Liver (tissue), 9 donors: ENCODE measurements around the gene PCYT2. TPM values are rescaled to one million over a fixed set of nuclear protein-coding genes. Genes with fewer than 3 reads are reported as not detected.
A peak's percentile ranks its signal among the peaks of the same experiment; 100 is the strongest.

Experiments
- DNase-seq: peaks from one replicate; pipeline ENCODE4 v3.0.0-alpha.2; 2017; ENCODE audit warnings: low spot score
- H3K27ac ChIP-seq, 2 donors: one replicate each; pipeline ENCODE4 v1.7.0; 2013; ENCODE audit warnings: inconsistent platforms in 2 of 2, low read length in 2 of 2, control low read depth in 1 of 2, low read depth in 1 of 2, mild to moderate bottlenecking in 1 of 2
- H3K27me3 ChIP-seq, 4 donors: one replicate each; pipeline versions ENCODE4 v1.6.1 to v1.7.0; 2013; ENCODE audit warnings: low read length in 3 of 4, inconsistent platforms in 1 of 4, mild to moderate bottlenecking in 1 of 4, moderate library complexity in 1 of 4; ENCODE audit not compliant: control insufficient read depth in 4 of 4, insufficient read depth in 4 of 4
- H3K36me3 ChIP-seq, 4 donors: one replicate each; pipeline versions ENCODE4 v1.6.1 to v1.7.0; 2013; ENCODE audit warnings: low read length in 3 of 4, mild to moderate bottlenecking in 3 of 4, low read depth in 1 of 4, moderate library complexity in 1 of 4; ENCODE audit not compliant: control insufficient read depth in 4 of 4, insufficient read depth in 3 of 4
- H3K4me1 ChIP-seq, 4 donors: one replicate each; pipeline versions ENCODE4 v1.6.1 to v1.7.0; 2013; ENCODE audit warnings: low read length in 3 of 4, mild to moderate bottlenecking in 3 of 4, moderate library complexity in 1 of 4; ENCODE audit not compliant: control insufficient read depth in 4 of 4, insufficient read depth in 4 of 4
- H3K4me3 ChIP-seq, 3 donors: one replicate each; pipeline versions ENCODE4 v1.6.1 to v1.7.0; 2013; ENCODE audit warnings: low read length in 3 of 3, control low read depth in 1 of 3, low read depth in 1 of 3, mild to moderate bottlenecking in 1 of 3
- H3K9ac ChIP-seq, 2 donors: one replicate each; pipeline ENCODE4 v1.7.0; 2013; ENCODE audit warnings: low read length in 2 of 2, mild to moderate bottlenecking in 2 of 2, moderate library complexity in 2 of 2, control low read depth in 1 of 2, low read depth in 1 of 2
- H3K9me3 ChIP-seq, 4 donors: one replicate each; pipeline versions ENCODE4 v1.6.1 to v1.7.0; 2013; ENCODE audit warnings: low read length in 3 of 4; ENCODE audit not compliant: control insufficient read depth in 4 of 4
- FOXA1 ChIP-seq: IDR thresholded peaks from 2 replicates; pipeline ENCODE4 v1.6.1; 2016; ENCODE audit warnings: antibody characterized with exemption
- NR2F2 ChIP-seq: IDR thresholded peaks from 2 replicates; pipeline ENCODE4 v1.6.1; 2016; ENCODE audit warnings: antibody characterized with exemption
- RXRA ChIP-seq, 2 donors: IDR thresholded peaks; 2 replicates each; pipeline ENCODE4 v1.6.1; 2017 to 2018; ENCODE audit warnings: antibody characterized with exemption in 2 of 2, mild to moderate bottlenecking in 1 of 2
- WGBS: extraction: QIAGEN DNeasy Blood & Tissue Kit; methylation state at CpG from one replicate; pipeline ENCODE4 v1.1.7; 2013; 5-methylcytosine and 5-hydroxymethylcytosine counted together
- polyA plus RNA-seq, 2 donors: library from polyadenylated mRNA; stranded (reverse) in 1 of 2; unstranded in 1 of 2; fragments of 200-250 nt in 1 of 2; fragments of >200 nt in 1 of 2; fragmentation: Nextera tagmentation in 1 of 2; extraction: Ambion mirVana in 1 of 2; gene quantifications; one replicate each; pipeline versions ENCODE4 v1.2.1 to v1.2.3, GENCODE V29; 2013 to 2015
- total RNA-seq, 2 donors: library from RNA; depleted of rRNA; stranded (reverse); fragments of >200 nt; gene quantifications; one replicate each; pipeline ENCODE4 v1.2.3, GENCODE V29; 2014
- TF ChIP-seq, protein P1 (sequence below): IDR thresholded peaks from 2 replicates; pipeline ENCODE4 v1.6.1; 2016; ENCODE audit warnings: antibody characterized with exemption, mild to moderate bottlenecking
- TF ChIP-seq, protein P2 (sequence below): fragments of 150-350 bp; IDR thresholded peaks from 2 replicates; pipeline ENCODE4 v1.5.1; 2017; ENCODE audit warnings: improper control_type of control experiment, low read depth, low read length; ENCODE audit not compliant: missing input control
- TF ChIP-seq, protein P3 (sequence below): IDR thresholded peaks from 2 replicates; pipeline ENCODE4 v1.6.1; 2016; ENCODE audit warnings: antibody characterized with exemption
- TF ChIP-seq, protein P4 (sequence below): IDR thresholded peaks from 2 replicates; pipeline ENCODE4 v1.6.1; 2016; ENCODE audit warnings: antibody characterized with exemption
- donor health status: healthy.
- donor health status: healthy.
- donor health status: healthy.
- donor health status: healthy.
- donor health status: healthy.

Gene PCYT2
- total and polyA plus RNA-seq, 4 donors: 63.9 to 101 (median 88.4) TPM

DNA sequence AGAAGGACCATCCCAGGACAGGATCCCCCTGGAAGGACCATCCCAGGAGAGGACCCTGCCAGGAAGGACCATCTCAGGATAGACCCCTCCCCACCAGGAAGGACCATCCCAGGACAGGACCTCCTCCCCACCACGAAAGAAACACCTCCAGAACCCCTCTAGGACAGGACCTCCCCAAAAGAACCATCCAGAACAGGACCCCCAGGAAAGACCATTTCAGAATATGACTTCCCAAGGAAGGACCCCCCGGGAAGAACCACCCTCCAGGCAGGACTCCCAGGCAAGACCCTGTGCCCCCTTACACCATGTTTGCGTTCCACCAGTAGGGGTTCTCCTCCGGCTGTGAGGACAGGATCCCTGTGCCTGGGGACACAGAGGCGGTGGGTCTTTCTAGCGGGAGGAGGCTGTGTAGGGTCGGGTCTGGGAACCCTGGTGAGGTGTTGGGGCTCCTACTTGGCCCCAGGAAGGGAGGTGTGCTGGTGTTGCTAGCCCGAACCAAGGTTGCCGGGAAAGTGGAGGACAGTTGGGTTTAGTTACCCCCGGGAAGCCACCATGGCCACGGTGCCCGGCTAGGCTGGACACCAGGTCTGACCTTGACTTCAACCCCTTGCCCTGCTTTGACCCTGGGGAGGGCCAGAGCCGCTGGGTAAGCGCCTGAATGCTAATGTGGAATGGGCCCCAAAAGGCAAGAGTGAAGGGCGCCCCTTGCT lies 47.6 kb upstream of the PCYT2 start:
- peak overlapping the region in 1 of 3 donors; percentile 64 for H3K4me3 ChIP-seq
- no peak for DNase-seq
- H3K9me3 ChIP-seq: no peaks in the 10 kb centered on the region
- no peaks in the 10 kb centered on the region for H3K36me3 ChIP-seq
- no peaks in the 10 kb centered on the region for H3K27me3 ChIP-seq
- peaks cover 4 to 20% (median 14%) of the 10 kb centered on the region in 4 donors for H3K4me1 ChIP-seq
- TF ChIP-seq, protein P1, sequence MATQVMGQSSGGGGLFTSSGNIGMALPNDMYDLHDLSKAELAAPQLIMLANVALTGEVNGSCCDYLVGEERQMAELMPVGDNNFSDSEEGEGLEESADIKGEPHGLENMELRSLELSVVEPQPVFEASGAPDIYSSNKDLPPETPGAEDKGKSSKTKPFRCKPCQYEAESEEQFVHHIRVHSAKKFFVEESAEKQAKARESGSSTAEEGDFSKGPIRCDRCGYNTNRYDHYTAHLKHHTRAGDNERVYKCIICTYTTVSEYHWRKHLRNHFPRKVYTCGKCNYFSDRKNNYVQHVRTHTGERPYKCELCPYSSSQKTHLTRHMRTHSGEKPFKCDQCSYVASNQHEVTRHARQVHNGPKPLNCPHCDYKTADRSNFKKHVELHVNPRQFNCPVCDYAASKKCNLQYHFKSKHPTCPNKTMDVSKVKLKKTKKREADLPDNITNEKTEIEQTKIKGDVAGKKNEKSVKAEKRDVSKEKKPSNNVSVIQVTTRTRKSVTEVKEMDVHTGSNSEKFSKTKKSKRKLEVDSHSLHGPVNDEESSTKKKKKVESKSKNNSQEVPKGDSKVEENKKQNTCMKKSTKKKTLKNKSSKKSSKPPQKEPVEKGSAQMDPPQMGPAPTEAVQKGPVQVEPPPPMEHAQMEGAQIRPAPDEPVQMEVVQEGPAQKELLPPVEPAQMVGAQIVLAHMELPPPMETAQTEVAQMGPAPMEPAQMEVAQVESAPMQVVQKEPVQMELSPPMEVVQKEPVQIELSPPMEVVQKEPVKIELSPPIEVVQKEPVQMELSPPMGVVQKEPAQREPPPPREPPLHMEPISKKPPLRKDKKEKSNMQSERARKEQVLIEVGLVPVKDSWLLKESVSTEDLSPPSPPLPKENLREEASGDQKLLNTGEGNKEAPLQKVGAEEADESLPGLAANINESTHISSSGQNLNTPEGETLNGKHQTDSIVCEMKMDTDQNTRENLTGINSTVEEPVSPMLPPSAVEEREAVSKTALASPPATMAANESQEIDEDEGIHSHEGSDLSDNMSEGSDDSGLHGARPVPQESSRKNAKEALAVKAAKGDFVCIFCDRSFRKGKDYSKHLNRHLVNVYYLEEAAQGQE: no peak
- peak; percentile 35 to 73 for TF ChIP-seq RXRA (IDR thresholded peaks at IDR 0.05)
- no peak overlapping the region for H3K9ac ChIP-seq
- WGBS: 51% methylated on average over 15 of the region's 15 CpGs
- no peak overlapping the region for H3K27ac ChIP-seq

- H3K27ac ChIP-seq: no peak overlapping the region
- H3K9me3 ChIP-seq: no peaks in the 10 kb centered on the region
- TF ChIP-seq, protein P2, sequence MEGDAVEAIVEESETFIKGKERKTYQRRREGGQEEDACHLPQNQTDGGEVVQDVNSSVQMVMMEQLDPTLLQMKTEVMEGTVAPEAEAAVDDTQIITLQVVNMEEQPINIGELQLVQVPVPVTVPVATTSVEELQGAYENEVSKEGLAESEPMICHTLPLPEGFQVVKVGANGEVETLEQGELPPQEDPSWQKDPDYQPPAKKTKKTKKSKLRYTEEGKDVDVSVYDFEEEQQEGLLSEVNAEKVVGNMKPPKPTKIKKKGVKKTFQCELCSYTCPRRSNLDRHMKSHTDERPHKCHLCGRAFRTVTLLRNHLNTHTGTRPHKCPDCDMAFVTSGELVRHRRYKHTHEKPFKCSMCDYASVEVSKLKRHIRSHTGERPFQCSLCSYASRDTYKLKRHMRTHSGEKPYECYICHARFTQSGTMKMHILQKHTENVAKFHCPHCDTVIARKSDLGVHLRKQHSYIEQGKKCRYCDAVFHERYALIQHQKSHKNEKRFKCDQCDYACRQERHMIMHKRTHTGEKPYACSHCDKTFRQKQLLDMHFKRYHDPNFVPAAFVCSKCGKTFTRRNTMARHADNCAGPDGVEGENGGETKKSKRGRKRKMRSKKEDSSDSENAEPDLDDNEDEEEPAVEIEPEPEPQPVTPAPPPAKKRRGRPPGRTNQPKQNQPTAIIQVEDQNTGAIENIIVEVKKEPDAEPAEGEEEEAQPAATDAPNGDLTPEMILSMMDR: no peak
- TF ChIP-seq, protein P3, sequence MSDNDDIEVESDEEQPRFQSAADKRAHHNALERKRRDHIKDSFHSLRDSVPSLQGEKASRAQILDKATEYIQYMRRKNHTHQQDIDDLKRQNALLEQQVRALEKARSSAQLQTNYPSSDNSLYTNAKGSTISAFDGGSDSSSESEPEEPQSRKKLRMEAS: no peak
- TF ChIP-seq, protein P4, sequence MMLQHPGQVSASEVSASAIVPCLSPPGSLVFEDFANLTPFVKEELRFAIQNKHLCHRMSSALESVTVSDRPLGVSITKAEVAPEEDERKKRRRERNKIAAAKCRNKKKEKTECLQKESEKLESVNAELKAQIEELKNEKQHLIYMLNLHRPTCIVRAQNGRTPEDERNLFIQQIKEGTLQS: no peak
- no peak for TF ChIP-seq NR2F2
- TF ChIP-seq FOXA1: no peak
- DNase-seq: no peak
- H3K27me3 ChIP-seq: no peaks in the 10 kb centered on the region
- WGBS: 87% methylated on average over 19 of the region's 19 CpGs
- no peaks in the 10 kb centered on the region for H3K36me3 ChIP-seq
- H3K9ac ChIP-seq: no peak overlapping the region
- peaks cover 4 to 20% (median 12%) of the 10 kb centered on the region in 4 donors for H3K4me1 ChIP-seq
- no peak overlapping the region for H3K4me3 ChIP-seq
Observed at GRCh38 chr17:81957691-81958432, 46.7 kb upstream of the PCYT2 start.
